RPMI8226 (cell line): ENCODE measurements around the gene ZBTB9.

Source experiments
- DNase-seq: peaks from one replicate; pipeline ENCODE4 v3.0.0-alpha.2; 2015

The ZBTB9 gene, protein sequence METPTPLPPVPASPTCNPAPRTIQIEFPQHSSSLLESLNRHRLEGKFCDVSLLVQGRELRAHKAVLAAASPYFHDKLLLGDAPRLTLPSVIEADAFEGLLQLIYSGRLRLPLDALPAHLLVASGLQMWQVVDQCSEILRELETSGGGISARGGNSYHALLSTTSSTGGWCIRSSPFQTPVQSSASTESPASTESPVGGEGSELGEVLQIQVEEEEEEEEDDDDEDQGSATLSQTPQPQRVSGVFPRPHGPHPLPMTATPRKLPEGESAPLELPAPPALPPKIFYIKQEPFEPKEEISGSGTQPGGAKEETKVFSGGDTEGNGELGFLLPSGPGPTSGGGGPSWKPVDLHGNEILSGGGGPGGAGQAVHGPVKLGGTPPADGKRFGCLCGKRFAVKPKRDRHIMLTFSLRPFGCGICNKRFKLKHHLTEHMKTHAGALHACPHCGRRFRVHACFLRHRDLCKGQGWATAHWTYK

GRCh38 chr6:33454009-33454946 lies at the start of gene ZBTB9:
Gene ZBTB9, plus strand, starts transcription at chr6:33454576. Its CDS starts 525 bp downstream, at chr6:33455101.
- peak; percentile 98 for DNase-seq

GRCh38 chr6:33404884-33405283 lies 49.5 kb upstream of the ZBTB9 start:
- no peak for DNase-seq

GRCh38 chr6:33405386-33405940 lies 48.9 kb upstream of the ZBTB9 start:
- no peak for DNase-seq

DNA sequence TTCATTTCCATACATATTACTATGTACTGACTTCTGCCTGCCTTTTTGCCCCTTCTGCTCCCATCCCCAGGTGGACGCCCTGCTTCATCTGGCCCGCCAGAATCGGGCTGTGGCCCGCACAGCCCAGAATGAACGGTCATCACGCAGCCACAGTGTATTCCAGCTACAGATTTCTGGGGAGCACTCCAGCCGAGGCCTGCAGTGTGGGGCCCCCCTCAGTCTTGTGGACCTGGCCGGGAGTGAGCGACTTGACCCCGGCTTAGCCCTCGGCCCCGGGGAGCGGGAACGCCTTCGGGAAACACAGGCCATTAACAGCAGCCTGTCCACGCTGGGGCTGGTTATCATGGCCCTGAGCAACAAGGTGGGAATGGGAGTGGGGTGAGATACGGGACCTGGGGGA lies 48.2 kb upstream of the ZBTB9 start:
- DNase-seq = no peak

GRCh38 chr6:33407132-33407718 lies 47.2 kb upstream of the ZBTB9 start:
- peak; percentile 41 for DNase-seq

- peak; percentile 98 for DNase-seq
These were observed 44.2 kb upstream of the ZBTB9 start for GRCh38 chr6:33410050-33410710.

DNA sequence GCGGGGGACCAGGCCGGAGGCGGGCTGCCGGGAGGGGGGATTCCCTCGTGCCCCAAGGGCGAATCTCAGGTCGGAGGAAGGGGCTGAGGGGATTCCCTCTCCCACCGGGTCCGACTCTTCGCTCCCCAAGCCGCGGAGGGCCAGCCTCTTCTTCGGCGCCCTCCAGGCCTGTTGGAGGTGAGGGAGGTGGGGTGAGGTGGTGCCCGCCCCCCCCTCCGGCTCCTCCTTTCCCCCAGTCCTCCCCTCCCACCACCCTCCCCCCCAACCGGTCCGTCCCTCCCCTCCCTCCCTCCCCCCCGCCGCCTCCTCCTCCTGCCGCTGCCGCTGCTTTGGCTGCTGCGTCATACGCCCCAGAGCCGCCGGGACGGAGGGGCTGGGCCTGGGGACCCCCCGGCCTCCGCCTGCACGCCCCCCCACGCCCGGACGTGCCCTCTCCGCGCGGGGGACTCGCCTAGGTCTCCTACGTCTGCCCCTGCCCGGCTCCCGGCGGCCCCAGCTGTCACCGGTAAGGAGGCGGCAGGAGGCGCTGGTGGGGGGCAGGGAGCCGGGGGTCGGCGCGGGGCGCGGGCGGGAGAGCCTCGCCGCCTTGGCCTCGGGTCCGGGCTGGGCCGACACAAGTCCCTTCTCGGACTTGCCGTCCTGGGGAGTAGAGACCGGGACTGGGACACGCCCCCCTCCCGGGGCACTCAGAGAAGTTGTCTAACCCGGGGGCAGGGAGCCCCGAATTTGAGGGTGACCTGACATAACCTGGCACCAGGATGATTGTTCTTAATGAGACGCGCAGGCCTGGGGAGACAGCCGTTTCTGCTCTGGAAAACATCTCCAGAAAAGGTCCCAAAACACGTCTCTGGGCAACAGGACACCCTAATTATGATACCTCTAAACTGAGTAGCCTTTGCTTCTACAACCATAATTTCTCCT lies 43.4 kb upstream of the ZBTB9 start, which contains the start of gene PHF1:
Gene PHF1, plus strand, starts transcription at position 304 of the 921 bp plus-strand sequence. CDS start 1,250 bp downstream, outside the sequence.
- peak; percentile 82 for DNase-seq

- no peak for DNase-seq
These were observed 42.8 kb upstream of the ZBTB9 start for GRCh38 chr6:33411632-33412005.

DNA sequence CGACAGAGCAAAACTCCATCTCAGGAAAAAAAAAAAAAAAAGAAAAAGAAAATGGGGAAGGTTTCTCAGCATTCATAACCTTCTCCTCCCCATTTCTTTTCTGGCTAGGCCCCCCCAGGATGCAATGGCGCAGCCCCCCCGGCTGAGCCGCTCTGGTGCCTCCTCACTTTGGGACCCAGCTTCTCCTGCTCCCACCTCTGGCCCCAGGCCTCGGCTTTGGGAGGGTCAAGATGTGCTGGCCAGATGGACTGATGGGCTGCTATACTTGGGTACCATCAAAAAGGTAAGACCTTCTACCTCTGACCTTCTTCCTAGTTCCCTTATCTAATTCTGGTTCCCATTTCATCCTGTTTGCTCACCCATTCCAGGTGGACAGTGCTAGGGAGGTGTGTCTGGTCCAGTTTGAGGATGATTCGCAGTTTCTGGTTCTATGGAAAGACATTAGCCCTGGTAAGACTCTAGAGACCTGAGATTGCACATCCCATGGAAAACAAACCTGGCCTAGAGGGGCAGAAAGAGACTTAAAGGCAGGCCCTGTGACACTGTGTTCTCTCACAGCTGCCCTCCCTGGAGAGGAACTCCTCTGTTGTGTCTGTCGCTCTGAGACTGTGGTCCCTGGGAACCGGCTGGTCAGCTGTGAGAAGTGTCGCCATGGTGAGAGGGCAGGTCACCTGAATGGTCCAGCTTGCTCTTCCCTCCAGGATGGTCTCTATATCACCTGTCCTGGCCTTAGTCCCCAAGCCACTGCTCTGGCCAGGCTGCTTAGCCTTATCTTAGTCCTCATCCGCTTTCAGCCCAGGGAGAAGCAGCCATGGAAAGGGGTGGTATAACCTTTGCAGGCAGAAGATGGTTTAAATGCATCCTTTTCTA lies 42.0 kb upstream of the ZBTB9 start:
- no peak for DNase-seq

- no peak for DNase-seq
These were observed 40.9 kb upstream of the ZBTB9 start for GRCh38 chr6:33413241-33414120.

DNA sequence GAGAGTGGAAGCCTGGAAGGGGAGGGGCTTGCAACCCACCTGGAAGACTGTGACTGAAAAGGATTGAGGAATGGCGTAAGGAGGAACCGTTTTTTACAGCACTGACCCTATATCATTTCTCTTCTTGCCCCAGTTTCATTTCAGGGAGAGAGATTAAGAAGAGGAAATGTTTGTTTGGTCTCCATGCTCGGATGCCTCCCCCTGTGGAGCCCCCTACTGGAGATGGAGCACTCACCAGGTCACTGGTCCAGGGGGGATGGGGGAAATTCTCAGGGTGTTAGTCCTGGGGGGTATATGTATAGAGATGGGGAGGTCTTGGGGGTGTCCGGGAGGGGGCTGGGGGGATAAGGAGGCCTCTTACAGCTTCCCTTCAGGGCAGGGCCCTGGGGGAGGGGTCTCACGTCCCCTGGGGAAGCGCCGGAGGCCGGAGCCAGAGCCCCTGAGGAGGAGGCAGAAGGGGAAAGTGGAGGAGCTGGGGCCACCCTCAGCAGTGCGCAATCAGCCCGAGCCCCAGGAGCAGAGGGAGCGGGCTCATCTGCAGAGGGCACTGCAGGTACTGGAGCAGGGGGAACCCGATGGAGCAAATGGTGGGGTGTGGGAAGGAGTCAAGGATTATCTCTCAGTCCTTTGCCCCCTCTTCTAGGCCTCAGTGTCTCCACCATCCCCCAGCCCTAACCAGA lies 39.6 kb upstream of the ZBTB9 start:
- peak; percentile 30 for DNase-seq

DNA sequence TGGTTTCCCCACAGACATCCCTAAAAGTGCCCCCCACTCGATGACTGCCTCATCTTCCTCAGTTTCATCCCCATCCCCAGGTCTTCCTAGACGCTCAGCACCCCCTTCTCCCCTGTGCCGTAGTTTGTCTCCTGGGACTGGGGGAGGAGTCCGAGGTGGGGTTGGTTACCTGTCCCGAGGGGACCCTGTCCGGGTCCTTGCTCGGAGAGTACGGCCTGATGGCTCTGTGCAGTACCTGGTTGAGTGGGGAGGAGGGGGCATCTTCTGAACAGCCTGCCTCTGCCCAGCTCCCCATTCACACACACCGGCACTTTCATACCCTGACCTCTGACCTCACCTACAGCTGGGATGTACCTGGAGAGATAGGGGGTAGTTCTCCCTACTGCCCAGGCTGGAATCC lies 38.5 kb upstream of the ZBTB9 start:
- no peak for DNase-seq

- DNase-seq = no peak
These were observed 37.8 kb upstream of the ZBTB9 start for GRCh38 chr6:33416386-33417127.

DNA sequence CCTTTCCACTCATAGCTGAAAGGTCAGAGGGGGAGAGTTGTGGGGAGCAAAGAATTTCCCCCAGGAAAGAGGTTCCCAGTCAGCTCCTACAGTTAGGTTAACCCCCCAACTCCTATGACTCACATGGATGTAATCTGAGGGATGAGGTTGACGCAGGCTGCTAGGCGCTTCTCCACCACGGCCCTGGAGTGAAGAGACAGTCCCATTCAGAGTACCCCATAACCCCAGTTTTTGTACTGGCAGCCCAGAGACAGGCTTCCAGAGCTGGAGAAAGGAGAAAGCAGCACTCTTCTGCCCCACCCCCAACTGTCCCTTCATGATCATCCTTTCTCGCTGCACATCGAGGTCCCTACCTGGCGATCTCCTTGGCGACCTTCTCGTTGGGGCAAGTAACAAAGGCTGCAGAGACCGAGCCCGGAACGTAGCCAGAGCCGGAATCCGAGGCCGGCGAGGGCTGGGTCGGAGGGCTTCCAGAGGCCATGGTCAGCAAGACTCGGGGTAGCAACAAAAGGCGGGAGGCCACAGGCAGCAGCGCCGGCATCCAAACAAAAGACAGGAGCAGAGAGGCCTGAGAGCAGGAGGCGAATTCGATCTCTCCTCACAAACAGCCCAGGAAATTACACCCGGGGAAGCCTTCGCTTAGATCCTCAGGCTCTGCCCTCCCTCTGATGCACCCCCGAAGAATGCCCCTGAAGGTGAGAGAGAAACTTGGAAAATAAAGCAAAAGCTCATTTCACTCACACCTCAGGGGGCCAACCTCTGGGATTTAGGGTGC lies 37.1 kb upstream of the ZBTB9 start:
- DNase-seq = no peak

DNA sequence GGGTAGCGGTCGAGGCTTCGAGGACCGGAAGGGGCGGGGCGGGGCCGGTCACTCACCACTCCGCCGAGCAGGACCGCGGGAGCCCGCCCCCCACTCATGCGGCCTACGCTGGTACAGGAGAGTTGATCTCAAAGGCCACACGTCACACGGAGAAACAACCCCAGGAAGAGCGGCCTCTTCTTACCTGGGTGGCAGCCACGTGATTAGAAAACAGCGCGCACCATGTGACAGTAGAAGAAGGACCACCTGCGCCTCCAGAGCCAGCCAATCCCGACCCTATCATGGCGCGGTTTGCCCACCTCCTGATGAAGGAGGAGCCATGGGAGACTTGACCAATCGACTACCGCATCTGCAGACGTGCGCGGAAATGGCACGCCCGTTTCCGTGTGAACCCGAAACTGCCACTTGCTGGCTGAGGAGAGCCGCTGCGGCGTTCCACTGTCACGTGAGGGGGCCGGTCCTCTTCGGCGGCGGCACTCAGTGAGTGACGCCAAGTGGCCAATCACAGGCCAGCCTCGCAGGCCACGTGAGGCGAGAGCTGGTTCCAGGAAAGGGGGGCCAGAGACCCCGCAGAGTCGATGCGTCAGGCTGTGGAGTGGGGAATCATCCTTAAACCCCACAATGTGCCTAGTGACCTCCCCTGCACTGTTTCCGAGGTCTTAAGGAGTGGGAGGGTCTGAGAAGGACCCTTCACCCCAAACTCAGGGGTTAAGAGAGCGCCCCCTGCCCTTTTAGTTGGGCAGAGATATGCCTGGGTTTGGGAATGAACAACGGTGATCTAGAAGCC lies 36.3 kb upstream of the ZBTB9 start, which contains the start of gene CUTA:
Gene CUTA, minus strand, starts transcription at position 205 of the 787 bp plus-strand sequence. Its CDS starts 107 bp downstream, at position 98.
- peak; percentile 99 for DNase-seq
